ENCODE measurements around the gene MAP4K3.
"Not testable (repeated sequence)": the region's sequence is repeated elsewhere in the genome, so short reads cannot be mapped to it uniquely, and the experiment has no call there.

Gene MAP4K3

GRCh38 chr2:39368376-39368775 is 68.7 kb downstream of the MAP4K3 start:
- no peak for DNase-seq (ENCODE audit: extremely low read depth, low read depth)
- no peak for TF ChIP-seq CTCF (IDR thresholded peaks at IDR 0.05; ENCODE audit: low read depth, low read length)

GRCh38 chr2:39362595-39362994 is 74.5 kb downstream of the MAP4K3 start:
- DNase-seq (ENCODE audit: extremely low read depth, low read depth), result no peak
- no peak for TF ChIP-seq CTCF (IDR thresholded peaks at IDR 0.05; ENCODE audit: low read depth, low read length)

- TF ChIP-seq CTCF (IDR thresholded peaks at IDR 0.05; ENCODE audit: low read depth, low read length), result no peak
- DNase-seq (ENCODE audit: extremely low read depth, low read depth), result no peak
Measured at GRCh38 chr2:39361511-39361910, 75.6 kb downstream of the MAP4K3 start.

- DNase-seq (ENCODE audit: extremely low read depth, low read depth), result not testable (repeated sequence)
Measured at GRCh38 chr2:39360342-39360741, 76.7 kb downstream of the MAP4K3 start.

GRCh38 chr2:39359453-39360038 is 77.5 kb downstream of the MAP4K3 start:
- no peak for DNase-seq (ENCODE audit: extremely low read depth, low read depth)
- no peak for TF ChIP-seq CTCF (IDR thresholded peaks at IDR 0.05; ENCODE audit: low read depth, low read length)

GRCh38 chr2:39356922-39357639 is 80.0 kb downstream of the MAP4K3 start:
- no peak for DNase-seq (ENCODE audit: extremely low read depth, low read depth)
- no peak for TF ChIP-seq CTCF (IDR thresholded peaks at IDR 0.05; ENCODE audit: low read depth, low read length)

GRCh38 chr2:39350658-39351057 is 86.4 kb downstream of the MAP4K3 start:
- DNase-seq (ENCODE audit: extremely low read depth, low read depth), result no peak
- no peak for TF ChIP-seq CTCF (IDR thresholded peaks at IDR 0.05; ENCODE audit: low read depth, low read length)

GRCh38 chr2:39338502-39338901 is 98.6 kb downstream of the MAP4K3 start:
- TF ChIP-seq CTCF (IDR thresholded peaks at IDR 0.05; ENCODE audit: low read depth, low read length), result no peak
- DNase-seq (ENCODE audit: extremely low read depth, low read depth), result no peak

All from AG09319 (cell line).